Measurements from ENCODE around the gene GAR1.
"Not testable (repeated sequence)": the region's sequence is repeated elsewhere in the genome, so short reads cannot be mapped to it uniquely, and the experiment has no call there.

GAR1 gene

GRCh38 chr4:109815151-109816081 is at the start of gene GAR1:
Gene GAR1, plus strand, starts transcription at chr4:109815762. Its CDS starts 403 bp downstream, at chr4:109816165.
- DNase-seq = peak; percentile 64

GRCh38 chr4:109782092-109782491 is 33.5 kb upstream of the GAR1 start:
- DNase-seq = not testable (repeated sequence)

- DNase-seq = no peak
Observed at GRCh38 chr4:109786846-109787245, 28.7 kb upstream of the GAR1 start.

- DNase-seq = no peak
Observed at GRCh38 chr4:109787807-109788206, 27.8 kb upstream of the GAR1 start.

GRCh38 chr4:109795059-109795458 is 20.5 kb upstream of the GAR1 start:
- no peak for DNase-seq

GRCh38 chr4:109798866-109799265 is 16.7 kb upstream of the GAR1 start:
- no peak for DNase-seq

GRCh38 chr4:109801099-109801789 is 14.3 kb upstream of the GAR1 start:
- DNase-seq = no peak

GRCh38 chr4:109801895-109802319 is 13.7 kb upstream of the GAR1 start, which contains the start of gene CFI:
Gene CFI, minus strand, starts transcription at chr4:109801999. Its CDS starts 28 bp downstream, at chr4:109801971.
- DNase-seq = no peak

GRCh38 chr4:109803924-109804571 is 11.5 kb upstream of the GAR1 start:
- DNase-seq = no peak

GRCh38 chr4:109809655-109810054 is 5.9 kb upstream of the GAR1 start:
- no peak for DNase-seq

- no peak for DNase-seq
Observed at GRCh38 chr4:109810552-109811387, 4.8 kb upstream of the GAR1 start.

GRCh38 chr4:109811707-109812106 is 3.9 kb upstream of the GAR1 start:
- DNase-seq = no peak

GRCh38 chr4:109816082-109816442 is 500 bp downstream of the GAR1 start:
- DNase-seq = no peak

GRCh38 chr4:109816894-109817293 is 1.3 kb downstream of the GAR1 start:
- DNase-seq = no peak

GRCh38 chr4:109818268-109818667 is 2.7 kb downstream of the GAR1 start:
- DNase-seq = no peak

- no peak for DNase-seq
Observed at GRCh38 chr4:109820563-109820962, 5.0 kb downstream of the GAR1 start.

GRCh38 chr4:109821185-109821584 is 5.6 kb downstream of the GAR1 start:
- no peak for DNase-seq

- no peak for DNase-seq
Observed at GRCh38 chr4:109826719-109827118, 11.2 kb downstream of the GAR1 start.

GRCh38 chr4:109827672-109828071 is 12.1 kb downstream of the GAR1 start, which contains the start of gene RRH:
Gene RRH, plus strand, starts transcription at chr4:109827972. Its CDS starts 56 bp downstream, at chr4:109828028.
- no peak for DNase-seq

- no peak for DNase-seq
Observed at GRCh38 chr4:109833756-109834155, 18.2 kb downstream of the GAR1 start.

GRCh38 chr4:109836985-109837384 is 21.4 kb downstream of the GAR1 start:
- DNase-seq = no peak

- no peak for DNase-seq
Observed at GRCh38 chr4:109846395-109847098, 31.0 kb downstream of the GAR1 start.
